Tibial artery (tissue), 4 donors: ENCODE data around the gene DPYSL3.

Experiments
- DNase-seq, 2 donors: peaks; one replicate each; pipeline ENCODE4 v3.0.0-alpha.2; 2019
- H3K27ac ChIP-seq, 2 donors: fragments of 200-600 bp; sonication (generic) in 1 of 2; 1 replicate in 1 of 2; 2 replicates in 1 of 2; pipeline ENCODE4 v1.5.1; 2018 to 2019; ENCODE audit warnings: mild to moderate bottlenecking in 1 of 2
- H3K27me3 ChIP-seq, 2 donors: fragments of 200-600 bp; sonication (generic) in 1 of 2; one replicate each; pipeline versions ENCODE4 v1.5.1 to v1.6.0; 2016 to 2019
- H3K36me3 ChIP-seq, 3 donors: fragments of 200-600 bp; sonication (generic) in 2 of 3; one replicate each; pipeline ENCODE4 v1.5.1; 2016 to 2019; ENCODE audit warnings: mild to moderate bottlenecking in 2 of 3
- H3K4me1 ChIP-seq, 4 donors: fragments of 200-600 bp; sonication (generic) in 2 of 4; 1 replicate in 3 of 4; 2 replicates in 1 of 4; pipeline ENCODE4 v1.5.1; 2016 to 2019
- H3K4me3 ChIP-seq, 2 donors: fragments of 200-600 bp; sonication (generic) in 1 of 2; 1 replicate in 1 of 2; 2 replicates in 1 of 2; pipeline ENCODE4 v1.5.1; 2018 to 2019; ENCODE audit warnings: mild to moderate bottlenecking in 2 of 2
- H3K9me3 ChIP-seq, 3 donors: fragments of 200-600 bp; sonication (generic) in 1 of 3; one replicate each; pipeline ENCODE4 v1.5.1; 2016 to 2019
- intact Hi-C: fragments of 100-400 bp; cut with DNase I; formaldehyde crosslinking; loops from one replicate; pipeline ENCODE4 v1.15.0; 2023; ENCODE audit warnings: low total_unique reads
- TF ChIP-seq, protein P1 (sequence below), 2 experiments: fragments of 200-600 bp in 1 of 2; fragments of 450-650 bp in 1 of 2; IDR thresholded peaks; one replicate each; pipeline ENCODE4 v1.5.1; 2017 to 2019; ENCODE audit warnings: antibody characterized with exemption in 2 of 2, mild to moderate bottlenecking in 1 of 2, moderate library complexity in 1 of 2

The DPYSL3 gene

DNA sequence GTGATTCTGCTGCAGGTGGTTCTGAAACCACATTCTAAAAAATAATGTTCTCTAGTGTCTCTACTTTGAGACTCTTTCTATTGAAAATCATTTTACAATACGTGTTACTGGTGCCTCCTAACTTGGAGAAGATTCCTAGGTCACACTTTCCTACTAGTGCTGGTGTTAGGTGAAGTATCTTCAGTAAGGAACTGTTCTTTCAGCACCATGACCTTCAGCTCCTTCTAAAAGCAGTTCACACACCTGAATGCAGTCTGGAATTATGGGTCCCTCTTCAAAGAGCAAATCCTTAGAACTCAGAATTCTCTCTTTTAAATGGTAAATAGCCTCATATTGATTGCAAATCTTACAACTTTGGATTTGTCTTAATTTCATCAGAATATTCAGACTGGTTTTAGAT lies 10.6 kb upstream of the DPYSL3 start:
- Histone ChIP-seq H3K4me3 (no peak overlapping the region), H3K4me1 (no peaks in the 10 kb centered on the region), H3K36me3 (no peaks in the 10 kb centered on the region), H3K27ac (no peak overlapping the region), H3K27me3 (no peaks in the 10 kb centered on the region), H3K9me3 (no peaks in the 10 kb centered on the region)
- DNase-seq: no peak
- intact Hi-C loops: no loop called here
- TF ChIP-seq, protein P1, sequence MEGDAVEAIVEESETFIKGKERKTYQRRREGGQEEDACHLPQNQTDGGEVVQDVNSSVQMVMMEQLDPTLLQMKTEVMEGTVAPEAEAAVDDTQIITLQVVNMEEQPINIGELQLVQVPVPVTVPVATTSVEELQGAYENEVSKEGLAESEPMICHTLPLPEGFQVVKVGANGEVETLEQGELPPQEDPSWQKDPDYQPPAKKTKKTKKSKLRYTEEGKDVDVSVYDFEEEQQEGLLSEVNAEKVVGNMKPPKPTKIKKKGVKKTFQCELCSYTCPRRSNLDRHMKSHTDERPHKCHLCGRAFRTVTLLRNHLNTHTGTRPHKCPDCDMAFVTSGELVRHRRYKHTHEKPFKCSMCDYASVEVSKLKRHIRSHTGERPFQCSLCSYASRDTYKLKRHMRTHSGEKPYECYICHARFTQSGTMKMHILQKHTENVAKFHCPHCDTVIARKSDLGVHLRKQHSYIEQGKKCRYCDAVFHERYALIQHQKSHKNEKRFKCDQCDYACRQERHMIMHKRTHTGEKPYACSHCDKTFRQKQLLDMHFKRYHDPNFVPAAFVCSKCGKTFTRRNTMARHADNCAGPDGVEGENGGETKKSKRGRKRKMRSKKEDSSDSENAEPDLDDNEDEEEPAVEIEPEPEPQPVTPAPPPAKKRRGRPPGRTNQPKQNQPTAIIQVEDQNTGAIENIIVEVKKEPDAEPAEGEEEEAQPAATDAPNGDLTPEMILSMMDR (IDR thresholded peaks at IDR 0.05): no peak

DNA sequence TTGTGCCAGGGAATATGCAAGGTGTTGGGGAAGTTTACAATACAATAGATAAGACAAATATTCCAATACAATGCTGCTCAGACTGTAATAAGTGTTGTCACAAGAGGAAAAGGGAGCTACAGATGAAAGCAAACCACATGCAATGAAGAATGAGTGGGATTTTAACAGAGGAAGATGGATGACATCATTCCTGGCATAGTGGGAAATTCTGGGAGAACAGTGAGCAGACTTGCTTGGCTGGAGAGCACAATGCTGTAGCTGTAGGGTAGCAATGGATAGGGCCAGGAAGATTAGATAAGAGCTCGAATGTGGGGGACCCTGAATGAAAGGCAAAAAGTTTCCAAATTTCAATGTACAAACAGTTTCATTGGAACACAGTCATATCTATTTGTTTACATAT lies 9.5 kb upstream of the DPYSL3 start:
- no peaks in the 10 kb centered on the region for H3K9me3 ChIP-seq
- no peaks in the 10 kb centered on the region for H3K36me3 ChIP-seq
- intact Hi-C loops: no loop called here
- H3K4me1 ChIP-seq: no peaks in the 10 kb centered on the region
- no peaks in the 10 kb centered on the region for H3K27me3 ChIP-seq
- no peak for DNase-seq
- no peak overlapping the region for H3K27ac ChIP-seq
- TF ChIP-seq, protein P1 (IDR thresholded peaks at IDR 0.05): no peak
- no peak overlapping the region for H3K4me3 ChIP-seq

- TF ChIP-seq, protein P1 (IDR thresholded peaks at IDR 0.05): no peak
- DNase-seq: no peak
- intact Hi-C loops: no loop called here
- no peaks in the 10 kb centered on the region for H3K9me3 ChIP-seq
- no peak overlapping the region for H3K4me3 ChIP-seq
- H3K36me3 ChIP-seq: no peaks in the 10 kb centered on the region
- no peaks in the 10 kb centered on the region for H3K4me1 ChIP-seq
- H3K27me3 ChIP-seq: no peaks in the 10 kb centered on the region
- no peak overlapping the region for H3K27ac ChIP-seq
Measured at GRCh38 chr5:147517383-147517782, 7.5 kb upstream of the DPYSL3 start.

DNA sequence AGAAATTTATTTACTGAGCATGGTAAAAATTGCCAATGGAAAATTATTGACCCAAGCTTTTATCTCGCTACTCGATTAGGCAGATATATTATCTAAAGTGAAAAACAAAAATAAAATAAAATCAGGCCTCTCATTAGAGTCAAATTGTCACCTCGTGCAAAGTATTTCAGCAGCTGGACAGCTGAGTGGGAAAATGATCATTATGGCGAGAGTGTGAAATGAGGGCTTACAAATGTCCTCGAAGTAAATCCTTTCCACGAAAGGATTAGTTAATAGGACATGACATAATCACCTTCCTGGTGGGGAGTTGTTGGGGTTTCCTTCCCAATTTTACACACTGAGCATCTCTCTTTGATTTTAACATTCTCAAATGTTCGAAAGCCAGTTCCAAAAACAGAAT lies 5.4 kb upstream of the DPYSL3 start:
- DNase-seq: no peak
- intact Hi-C loops: no loop called here
- Histone ChIP-seq H3K36me3 (no peaks in the 10 kb centered on the region), H3K4me1 (peaks cover 0 to 3% (median under 1%) of the 10 kb centered on the region in 4 donors), H3K27me3 (no peaks in the 10 kb centered on the region), H3K27ac (no peak overlapping the region), H3K4me3 (no peak overlapping the region), H3K9me3 (no peaks in the 10 kb centered on the region)
- TF ChIP-seq, protein P1 (IDR thresholded peaks at IDR 0.05): no peak

DNA sequence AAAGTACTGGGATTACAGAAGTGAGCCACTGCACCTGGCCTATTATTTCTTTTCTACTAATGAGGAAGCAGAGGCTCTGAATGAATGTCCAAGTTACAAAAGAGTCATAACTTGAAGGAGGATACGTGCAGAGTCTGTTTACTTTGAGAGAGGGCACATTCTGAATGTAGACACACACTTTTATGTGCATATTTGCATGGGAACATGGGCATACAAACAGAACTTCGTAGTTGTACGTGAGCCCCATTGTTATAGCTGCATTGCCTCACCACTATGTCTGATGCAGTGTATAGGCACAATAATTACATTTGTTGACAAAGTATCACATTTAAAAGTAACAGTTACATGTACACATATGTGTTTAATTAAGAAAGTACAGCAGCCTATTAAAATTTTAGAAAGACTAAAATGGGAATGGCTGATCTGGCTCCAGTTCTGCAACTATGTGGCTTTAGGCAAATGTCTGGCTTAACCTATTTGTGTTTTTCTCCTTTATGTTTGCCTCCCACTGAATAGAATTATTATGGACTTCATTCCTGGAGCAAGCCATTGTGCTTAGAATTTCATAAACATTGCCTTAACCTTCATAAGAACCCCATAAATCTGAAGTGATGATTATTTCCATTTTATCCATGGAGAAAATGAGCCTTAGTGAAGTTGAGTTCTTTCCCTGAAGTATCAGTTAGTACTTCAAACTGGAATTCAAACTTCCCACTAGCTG lies 3.0 kb upstream of the DPYSL3 start:
- intact Hi-C loops: no loop called here
- no peaks in the 10 kb centered on the region for H3K9me3 ChIP-seq
- peaks cover 0 to 19% (median 12%) of the 10 kb centered on the region in 4 donors for H3K4me1 ChIP-seq
- DNase-seq: no peak
- H3K36me3 ChIP-seq: no peaks in the 10 kb centered on the region
- TF ChIP-seq, protein P1 (IDR thresholded peaks at IDR 0.05): no peak
- H3K27ac ChIP-seq: no peak overlapping the region
- no peaks in the 10 kb centered on the region for H3K27me3 ChIP-seq
- H3K4me3 ChIP-seq: no peak overlapping the region
